Activated T-cell treated with anti-CD3 and anti-CD28 coated beads for 4 hours (primary cell): ENCODE results near the gene WDFY2.

Experiments used
- DNase-seq: peaks from one replicate; pipeline ENCODE4 v3.0.0-alpha.2; 2020

Gene WDFY2

DNA sequence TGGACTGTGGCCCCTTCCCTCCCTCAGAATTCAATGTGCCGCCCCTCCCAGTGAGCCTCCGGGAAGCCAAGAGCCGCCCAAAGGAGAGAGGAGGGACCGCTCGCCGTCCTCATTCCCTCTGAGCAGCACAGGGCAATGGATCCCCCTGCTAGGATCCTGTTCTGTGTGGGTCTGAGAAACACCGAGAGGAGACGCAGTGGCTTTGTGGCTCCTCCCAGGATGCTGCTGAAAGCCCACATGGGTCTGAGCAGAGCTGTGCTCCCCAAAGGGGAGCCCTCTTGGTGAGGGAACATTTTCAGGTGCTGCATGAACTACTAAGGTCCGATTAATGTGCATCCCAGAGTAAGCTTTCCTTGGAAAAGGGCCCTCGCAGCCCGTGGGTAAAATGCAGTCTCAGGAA lies 189.3 kb downstream of the WDFY2 start:
- DNase-seq, result no peak

DNA sequence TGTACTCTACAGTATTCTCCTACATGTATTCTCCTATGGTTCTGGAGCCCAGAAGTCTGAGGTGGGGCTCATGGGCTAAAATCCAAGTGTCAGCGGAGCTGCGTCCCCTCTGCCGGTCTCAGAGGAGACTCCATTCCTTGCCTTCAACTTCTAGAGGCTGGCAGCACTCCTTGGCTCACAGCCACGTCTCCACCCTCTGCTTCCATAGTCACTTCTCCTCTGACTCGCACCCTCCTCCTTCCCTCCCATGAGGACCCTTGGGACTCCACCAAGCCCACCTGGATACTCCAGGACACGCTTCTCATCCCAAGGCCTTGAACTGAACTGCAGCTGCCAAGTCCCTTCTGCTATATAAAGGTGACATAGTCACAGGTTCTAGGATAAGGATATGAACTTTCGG lies 191.9 kb downstream of the WDFY2 start:
- no peak for DNase-seq

GRCh38 chr13:51777921-51778320 lies 193.7 kb downstream of the WDFY2 start:
- no peak for DNase-seq

- no peak for DNase-seq
These were observed 194.1 kb downstream of the WDFY2 start for GRCh38 chr13:51778392-51778791.

DNA sequence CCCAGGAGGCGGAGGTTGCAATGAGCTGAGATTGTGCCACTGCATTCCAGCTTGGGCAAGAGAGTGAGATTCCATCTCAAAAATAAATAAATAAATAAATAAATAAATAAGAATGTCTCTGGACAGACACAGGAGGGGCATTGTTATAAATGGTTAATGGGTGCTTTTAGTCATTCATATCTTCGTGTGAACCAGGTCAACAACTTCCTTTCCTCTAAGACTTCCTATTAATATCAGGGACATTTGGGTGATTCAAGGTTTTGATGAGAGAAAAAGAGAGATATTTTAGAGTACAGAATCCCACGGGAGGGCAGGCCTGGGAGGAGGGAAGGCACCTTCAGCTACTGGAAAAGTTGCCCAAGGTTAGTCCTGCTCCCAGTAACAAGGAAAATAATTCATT lies 195.8 kb downstream of the WDFY2 start:
- no peak for DNase-seq

DNA sequence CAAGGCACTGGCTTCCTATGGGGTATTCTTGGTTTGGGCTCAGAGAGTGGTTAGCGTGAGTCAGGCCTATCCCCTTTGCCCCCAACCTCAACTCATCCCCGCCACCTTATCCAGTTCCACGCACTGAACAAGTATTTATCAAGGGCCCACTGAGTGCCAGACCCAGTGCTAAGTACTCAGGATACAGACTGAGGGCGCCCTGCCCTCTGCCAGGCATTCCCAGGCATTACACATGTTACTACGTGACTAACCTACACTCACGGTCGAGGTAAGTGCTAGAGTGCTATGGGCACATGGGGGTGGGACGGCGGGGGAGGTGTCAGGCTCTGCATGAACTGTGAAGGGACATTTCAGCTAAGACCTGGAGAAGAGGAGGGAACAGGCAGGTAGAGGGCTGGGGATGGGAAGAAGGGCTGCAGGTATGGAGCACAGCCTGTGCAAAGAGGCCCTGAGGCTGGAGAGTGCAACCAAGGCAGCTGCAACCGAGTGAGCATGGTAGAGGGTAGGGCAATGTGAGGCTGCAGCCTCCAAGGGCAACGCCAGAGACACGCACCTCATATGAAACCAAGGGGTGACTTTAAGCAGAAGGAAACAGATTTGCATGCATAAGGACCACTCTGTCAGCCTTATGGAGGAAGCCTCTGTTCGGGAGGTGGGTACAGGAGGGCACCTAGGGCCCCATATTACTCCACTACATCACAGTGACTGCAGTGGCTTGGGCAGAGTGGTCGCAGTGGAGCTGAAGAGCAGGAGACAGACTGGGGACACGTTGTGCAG lies 197.2 kb downstream of the WDFY2 start:
- DNase-seq, result no peak

DNA sequence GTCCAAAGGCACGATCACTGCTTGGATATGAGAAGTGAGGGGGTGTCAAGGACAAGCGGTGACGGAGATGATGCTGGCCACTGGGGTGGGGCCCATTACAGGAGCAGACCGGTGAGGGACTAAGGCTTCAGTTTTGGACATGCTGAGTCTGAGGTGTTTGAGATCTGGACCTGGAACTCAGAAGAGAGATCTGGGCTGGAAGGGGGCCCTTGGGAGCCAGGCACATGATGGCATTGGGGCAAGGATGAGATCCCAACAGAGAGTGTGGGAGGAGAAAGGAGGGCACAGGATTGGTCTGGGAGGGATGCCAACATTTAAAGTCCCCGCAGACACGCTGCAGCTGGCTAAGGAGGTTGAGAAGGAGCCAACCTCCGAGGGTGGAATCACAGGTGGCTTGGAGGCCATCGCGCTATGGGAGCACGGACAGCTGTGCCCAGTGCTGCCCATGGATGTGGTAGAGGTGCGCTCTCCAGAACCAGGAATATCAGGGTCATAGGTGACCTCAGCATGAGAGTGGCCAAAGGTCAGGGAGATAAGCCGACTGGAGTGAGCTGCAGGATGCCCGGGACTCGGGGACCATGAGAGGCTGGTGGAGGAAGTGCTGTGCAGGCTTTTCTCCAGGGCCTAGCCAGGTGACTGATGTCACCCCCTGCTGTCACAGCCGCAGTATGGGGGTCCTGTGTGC lies 197.9 kb downstream of the WDFY2 start:
- no peak for DNase-seq

GRCh38 chr13:51783428-51784094 lies 199.3 kb downstream of the WDFY2 start:
- DNase-seq, result no peak

DNA sequence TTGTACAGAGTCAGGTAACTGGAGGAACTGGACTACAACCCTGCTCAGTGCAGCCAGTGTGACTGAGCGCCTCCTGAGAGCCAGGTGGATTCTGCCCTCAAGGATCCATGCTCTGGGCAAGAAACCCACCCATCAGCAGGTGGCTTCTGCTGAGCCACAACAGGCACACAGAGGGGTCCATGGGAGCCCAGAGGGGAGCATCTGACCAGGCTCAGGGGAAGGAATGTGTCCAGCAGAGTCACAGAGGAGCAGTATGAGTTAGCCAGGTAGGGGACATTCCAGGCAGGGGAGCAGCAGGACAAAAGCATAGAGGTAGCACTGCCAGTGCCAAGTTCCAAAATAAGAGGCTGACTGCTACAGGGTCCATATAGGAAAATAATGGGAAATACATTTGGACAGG lies 199.8 kb downstream of the WDFY2 start:
- no peak for DNase-seq

GRCh38 chr13:51785712-51786424 lies 201.6 kb downstream of the WDFY2 start:
- DNase-seq, result no peak

DNA sequence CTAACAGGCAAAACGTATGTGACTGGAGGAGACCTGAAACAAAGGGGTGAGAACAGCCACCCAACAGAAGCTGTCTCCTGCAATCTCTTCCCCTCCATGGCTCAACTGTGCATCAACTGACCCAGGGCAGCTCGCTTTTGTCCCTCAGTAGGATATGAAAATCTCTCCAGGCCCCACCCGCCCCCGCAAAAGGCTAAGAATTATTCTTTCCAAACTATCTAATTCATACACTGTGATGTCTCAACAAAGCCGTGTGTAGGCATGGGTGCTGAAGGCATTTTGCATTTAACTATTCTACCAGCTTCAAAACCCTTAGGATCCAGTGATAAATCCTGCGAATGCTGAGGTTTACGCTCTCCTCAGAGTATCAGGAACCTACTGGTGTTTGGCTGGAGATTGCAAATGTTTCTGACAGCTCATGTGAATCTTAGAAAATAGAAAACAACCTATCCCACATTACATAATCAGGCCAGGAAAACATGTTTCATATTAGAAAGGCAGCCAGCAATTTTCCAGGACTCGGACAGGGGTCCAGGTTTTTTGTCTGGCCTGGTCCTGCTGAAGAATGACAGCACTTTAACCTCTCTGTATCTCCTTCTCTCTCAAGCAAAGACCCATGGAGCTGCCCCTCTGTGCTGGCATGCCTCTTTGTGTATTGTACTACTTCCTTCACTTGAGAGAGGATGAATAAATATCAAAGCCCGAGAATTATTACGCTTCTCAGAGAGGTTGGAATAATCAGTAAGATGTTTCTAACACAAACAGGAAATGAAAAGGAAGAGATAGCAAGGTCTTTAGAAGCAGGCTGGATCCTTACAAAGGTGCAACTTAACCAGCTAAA lies 202.4 kb downstream of the WDFY2 start:
- no peak for DNase-seq

DNA sequence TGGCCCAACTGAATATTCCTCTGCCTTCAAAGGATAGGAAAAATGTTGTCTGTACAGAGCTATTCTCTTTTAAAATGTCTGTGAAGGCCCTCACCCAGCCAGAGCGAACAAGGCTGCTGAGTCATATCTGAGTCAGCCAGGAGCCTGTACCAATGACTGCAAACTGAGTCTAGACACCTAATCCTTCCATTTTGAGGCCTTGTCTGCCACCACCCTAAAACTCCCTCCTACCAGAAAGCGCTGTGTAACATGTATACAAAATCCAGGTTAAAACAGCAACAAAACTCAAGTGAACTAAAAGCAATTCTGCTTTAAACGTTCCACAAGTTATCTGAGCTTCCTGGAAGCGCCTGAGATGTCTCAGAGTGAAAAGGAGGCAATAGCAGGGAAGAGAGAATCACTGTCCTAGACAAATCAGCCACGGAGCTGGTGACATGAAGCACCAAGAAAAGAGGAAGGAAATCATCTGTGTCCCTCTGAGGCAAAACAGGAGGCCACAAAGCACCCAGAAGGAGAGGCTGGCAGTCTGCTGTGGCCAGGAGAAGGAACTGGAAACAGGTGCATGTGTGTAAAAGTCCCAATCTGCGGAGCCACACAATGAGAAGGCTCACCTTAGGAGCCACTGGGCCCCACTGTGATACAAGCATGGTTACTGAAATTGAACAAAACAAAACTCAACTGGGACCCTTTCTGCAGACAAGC lies 209.5 kb downstream of the WDFY2 start:
- DNase-seq, result no peak

GRCh38 chr13:51794964-51795363 lies 210.7 kb downstream of the WDFY2 start:
- no peak for DNase-seq

DNA sequence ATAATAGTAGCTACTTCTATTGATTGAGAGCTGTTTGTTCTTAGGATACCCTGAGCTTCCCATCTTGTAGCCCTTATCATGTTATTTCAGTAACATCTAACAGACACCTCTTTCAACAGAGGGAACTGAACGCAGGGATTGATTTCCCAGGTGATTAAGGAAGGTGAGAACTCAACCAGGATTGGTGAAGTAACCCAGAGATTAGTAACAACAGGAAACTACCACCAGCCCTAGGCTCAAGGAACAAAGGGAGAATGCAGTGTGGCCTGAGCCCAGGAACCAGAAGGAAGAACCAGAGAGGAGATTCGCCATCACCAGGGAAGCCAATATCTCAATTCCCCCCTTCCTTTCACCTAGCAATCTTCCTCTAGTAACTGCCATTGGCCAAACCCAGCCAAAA lies 211.2 kb downstream of the WDFY2 start:
- no peak for DNase-seq

- DNase-seq, result no peak
These were observed 212.3 kb downstream of the WDFY2 start for GRCh38 chr13:51796546-51796945.

DNA sequence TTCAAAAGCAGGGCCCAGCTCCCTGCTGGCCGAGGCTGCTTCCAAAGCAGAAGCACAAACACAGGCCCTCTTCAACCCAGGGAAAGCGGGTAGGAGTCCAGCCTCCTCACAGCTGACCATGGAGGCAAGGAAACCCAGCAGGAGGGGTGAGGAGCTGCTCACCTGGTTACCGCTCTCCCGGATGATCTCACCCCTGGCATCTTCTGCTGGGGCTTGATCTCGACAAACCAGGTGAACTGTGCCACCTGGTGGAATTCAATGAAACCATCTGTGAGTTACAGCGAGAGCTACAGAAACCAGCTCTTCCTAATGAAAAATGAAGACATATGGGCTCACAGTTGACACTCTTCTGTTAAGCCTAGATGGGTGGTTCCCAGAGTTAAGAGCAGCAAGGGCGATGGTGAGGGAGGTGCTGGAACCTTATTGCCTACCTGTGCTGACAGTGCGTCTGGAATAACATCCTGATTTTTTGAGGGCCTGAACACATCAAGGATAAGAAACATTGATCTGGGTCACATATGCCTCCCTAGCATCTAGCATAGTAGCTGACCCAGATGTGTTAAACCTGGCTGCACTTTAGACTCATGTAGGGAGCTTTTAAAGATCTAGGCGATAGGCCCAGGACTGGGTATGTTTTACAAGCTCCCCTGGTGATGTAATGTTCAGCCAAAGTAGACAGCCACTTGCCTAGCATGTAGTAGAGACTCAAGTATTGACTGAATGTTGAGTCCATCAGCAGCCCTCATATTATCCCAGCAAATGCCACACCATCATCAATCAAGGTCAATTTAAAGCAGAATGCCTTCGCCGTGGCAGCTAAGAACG lies 213.6 kb downstream of the WDFY2 start:
- DNase-seq, result no peak

DNA sequence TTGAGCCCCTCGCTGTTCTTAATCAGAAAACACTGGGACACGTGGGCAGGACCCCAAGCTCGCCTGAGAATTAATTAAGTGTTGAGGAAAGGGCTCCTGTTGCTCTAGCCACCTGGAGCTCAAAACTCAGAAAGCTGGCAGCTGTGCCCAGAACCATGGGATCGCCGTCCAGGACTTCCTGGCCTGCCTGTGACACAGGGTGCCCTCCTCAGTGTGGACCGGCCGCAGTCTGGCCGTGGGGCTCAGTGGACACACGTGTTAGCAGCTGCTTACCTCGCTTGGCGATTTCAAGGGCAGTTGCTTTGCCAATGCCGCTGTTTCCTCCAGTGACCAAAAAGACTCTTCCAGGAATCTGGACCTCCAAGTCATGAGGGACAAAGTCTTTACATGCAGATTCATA lies 215.0 kb downstream of the WDFY2 start:
- no peak for DNase-seq

GRCh38 chr13:51800486-51800885 lies 216.2 kb downstream of the WDFY2 start:
- no peak for DNase-seq

DNA sequence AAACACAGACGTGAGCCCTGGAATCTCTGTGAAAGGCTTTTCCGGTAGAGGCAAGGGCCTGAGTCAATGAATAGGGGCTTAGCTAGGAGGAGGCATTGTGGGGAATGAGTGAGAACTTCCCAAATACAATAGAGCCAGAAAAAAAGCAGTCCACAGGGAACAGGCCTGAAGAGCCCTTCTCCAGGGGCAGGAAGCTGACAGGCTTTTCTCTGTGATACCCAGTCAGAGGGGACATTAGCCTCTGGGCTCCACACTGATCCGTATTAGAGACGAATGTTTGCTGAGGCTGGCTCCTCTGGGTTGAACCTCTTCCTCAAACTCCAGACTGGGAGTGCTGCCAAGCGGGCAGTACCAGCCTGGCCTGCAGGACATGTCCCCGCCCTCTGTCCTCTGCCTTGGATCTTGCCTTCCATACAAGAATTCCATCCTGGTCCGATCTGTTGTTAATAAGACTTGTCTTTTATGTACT lies 217.4 kb downstream of the WDFY2 start:
- DNase-seq, result no peak

DNA sequence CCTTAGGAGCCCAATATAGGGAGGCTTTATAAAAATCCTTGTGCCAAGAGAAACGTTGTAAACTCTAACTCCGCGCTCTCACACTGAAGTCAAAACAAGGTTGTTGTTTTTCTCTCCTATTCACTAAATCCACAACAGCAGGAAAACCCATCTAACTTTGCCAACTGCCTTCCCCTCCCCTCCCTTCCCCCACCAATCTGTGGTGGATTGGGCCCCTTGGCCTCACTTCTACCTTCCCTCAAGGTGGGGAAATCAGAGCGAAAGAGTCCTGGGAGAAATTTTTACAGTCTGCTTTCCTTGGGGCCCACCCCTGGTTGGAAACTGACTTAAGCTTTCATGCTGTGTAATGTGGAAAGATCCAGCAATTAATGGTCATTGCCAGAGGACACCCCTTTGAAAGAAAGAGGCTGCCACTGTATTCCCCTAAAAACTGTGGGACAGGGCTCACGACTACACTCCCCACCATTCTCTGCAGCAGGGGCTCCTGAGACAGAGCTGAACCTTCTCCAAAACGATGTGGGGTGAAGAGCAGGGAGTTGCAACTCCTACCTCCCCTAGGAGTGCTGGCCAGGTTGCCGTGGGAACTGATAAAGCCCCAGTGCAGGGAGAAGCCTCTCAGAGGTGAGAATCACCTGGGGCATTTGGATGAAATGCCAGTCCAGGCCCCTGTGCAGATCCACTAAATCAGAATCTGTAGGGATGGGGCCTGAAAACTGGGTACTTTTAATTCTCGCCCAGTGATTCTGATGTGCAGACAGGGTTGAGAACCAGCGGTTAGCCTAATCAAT lies 218.6 kb downstream of the WDFY2 start:
- DNase-seq, result no peak
